DMS79 treated with DMSO at 0.1 percent for 48 hours (cell line): ENCODE results near the gene GRAPL.
"Not testable (repeated sequence)": the region's sequence is repeated elsewhere in the genome, so short reads cannot be mapped to it uniquely, and the experiment has no call there.

Source experiments
- DNase-seq: peaks from one replicate; lab custom pipeline; 2025; lab: John Stamatoyannopoulos, UW

Gene GRAPL

GRCh38 chr17:19188870-19189708 is 61.7 kb downstream of the GRAPL start:
- not testable (repeated sequence) for DNase-seq

- not testable (repeated sequence) for DNase-seq
These were observed 62.5 kb downstream of the GRAPL start for GRCh38 chr17:19189781-19190405.

GRCh38 chr17:19196382-19197204 is 69.2 kb downstream of the GRAPL start:
- DNase-seq = not testable (repeated sequence)

GRCh38 chr17:19202448-19202847 is 75.1 kb downstream of the GRAPL start:
- not testable (repeated sequence) for DNase-seq

- not testable (repeated sequence) for DNase-seq
These were observed 76.0 kb downstream of the GRAPL start for GRCh38 chr17:19203429-19203828.
